Activated CD4-positive, alpha-beta T cell treated with anti-CD3 and anti-CD28 coated beads for 24 hours (primary cell): ENCODE results near the gene NEU3.

Experiments
- DNase-seq, 2 donors: peaks; one replicate each; pipeline ENCODE4 v3.0.0-alpha.2; 2020; ENCODE audit warnings: low read depth in 2 of 2

Gene NEU3

GRCh38 chr11:75063741-75064314, 75.1 kb downstream of the NEU3 start:
- no peak for DNase-seq

- DNase-seq = no peak
These were observed 77.3 kb downstream of the NEU3 start for GRCh38 chr11:75066061-75066460.
